Measurements from ENCODE around the gene MAP6. TPM values are rescaled to one million over a fixed set of nuclear protein-coding genes. Genes with fewer than 3 reads are reported as not detected.

Gene MAP6
- total and polyA plus RNA-seq, 2 of the 13 experiments (the other 11 are each of a cell fraction or from before 2014, with no cell fraction given): 0.04 TPM; not detected in 1

- no peak for DNase-seq (ENCODE audit: low spot score)
- 16% methylated on average over 8 of the region's 8 CpGs for whole genome bisulfite sequencing (ENCODE audit: low lambda C conversion rate)
- FAIRE-seq: no peak
- Histone ChIP-seq H2AFZ (ENCODE audit: low read length) (no peak overlapping the region), H3K36me3 (replicated peaks in 1 of 2; ENCODE audit: control insufficient read depth in 1 of 2, insufficient read depth in 2 of 2, low read length in 2 of 2) (peaks cover 3 to 10% of the 10 kb centered on the region in 2 experiments; a peak in 3 of 5 replicates), H3K4me3 (replicated peaks in 1 of 3; ENCODE audit: insufficient read depth in 1 of 3, low read depth in 2 of 3, low read length in 3 of 3) (no peak overlapping the region), H3K4me1 (ENCODE audit: insufficient read depth, low read length) (peaks cover 7% of the 10 kb centered on the region; the same call in 1 of the 2 replicates), H3K9ac (ENCODE audit: insufficient read depth, low read depth, low read length) (no peak overlapping the region), H3K9me3 (ENCODE audit: low read length) (no peaks in the 10 kb centered on the region), H3K79me2 (ENCODE audit: insufficient read depth, low read length) (no peaks in the 10 kb centered on the region), H4K20me1 (ENCODE audit: insufficient read depth, low read length) (no peaks in the 10 kb centered on the region), H3K27ac (ENCODE audit: extremely low read length, insufficient read depth, low read length) (no peak overlapping the region), H3K4me2 (ENCODE audit: low read depth, low read length) (0 out of 2 replicates have a peak overlapping the region, but pooled peaks have one; percentile 20), H3K27me3 (ENCODE audit: control insufficient read depth in 1 of 2, insufficient read depth in 2 of 2, low read length in 2 of 2) (no peaks in the 10 kb centered on the region)
- in situ Hi-C loops (cut with HindIII; ENCODE audit: extremely low pct_ligation_motif_present, low pct_unique_long_range_greater_than_20kb) (loop anchor here (5.0 kb wide), 1 partner anchor 34 kb away; no protein-coding TSS in a partner anchor), intact Hi-C loops (cut with micrococcal nuclease; ENCODE audit: unreplicated experiment) (no loop called here)
- peak; percentile 46 for TF ChIP-seq ELF1 (CRISPR knock-in tag; IDR thresholded peaks at IDR 0.05)
- TF ChIP-seq ZNF891 (CRISPR knock-in tag; IDR thresholded peaks at IDR 0.05): no peak
- 0 out of 2 replicates have a peak, but pooled peaks have one; percentile 18 for TF ChIP-seq ELF3 (CRISPR knock-in tag; IDR thresholded peaks at IDR 0.05)
- TF ChIP-seq ZNF18 (CRISPR knock-in tag; IDR thresholded peaks at IDR 0.05; ENCODE audit: insufficient replicate concordance): peak; percentile 65
- ChIA-PET POLR2A (interaction anchor here (1.0 to 1.9 kb wide), 2 partner anchors 12 to 14 kb away, joined by 3 to 5 read pairs; partner anchors contain the start of gene SERPINH1), CTCF (ENCODE audit: low intra/inter-chr PET ratio, low total read pairs) (interaction anchor here (2.8 kb wide), 1 partner anchor 29 kb away, joined by 13 read pairs; no protein-coding TSS in a partner anchor)
- BruUV-seq (replicated peaks): no TSS peak
- ATAC-seq: peak; percentile 20
Observed at GRCh38 chr11:75576499-75576918, 92.3 kb downstream of the MAP6 start.

- Histone ChIP-seq H3K79me2 (ENCODE audit: insufficient read depth, low read length) (no peaks in the 10 kb centered on the region), H3K27ac (ENCODE audit: extremely low read length, insufficient read depth, low read length) (no peak overlapping the region), H3K4me1 (ENCODE audit: insufficient read depth, low read length) (peaks cover 7% of the 10 kb centered on the region; the same call in 1 of the 2 replicates), H3K9ac (ENCODE audit: insufficient read depth, low read depth, low read length) (no peak overlapping the region), H4K20me1 (ENCODE audit: insufficient read depth, low read length) (no peaks in the 10 kb centered on the region), H3K4me3 (replicated peaks in 1 of 3; ENCODE audit: insufficient read depth in 1 of 3, low read depth in 2 of 3, low read length in 3 of 3) (no peak overlapping the region), H2AFZ (ENCODE audit: low read length) (no peak overlapping the region), H3K36me3 (replicated peaks in 1 of 2; ENCODE audit: control insufficient read depth in 1 of 2, insufficient read depth in 2 of 2, low read length in 2 of 2) (peaks cover 3 to 15% of the 10 kb centered on the region in 2 experiments; a peak in 3 of 5 replicates), H3K9me3 (ENCODE audit: low read length) (no peaks in the 10 kb centered on the region), H3K4me2 (ENCODE audit: low read depth, low read length) (no peak overlapping the region), H3K27me3 (ENCODE audit: control insufficient read depth in 1 of 2, insufficient read depth in 2 of 2, low read length in 2 of 2) (no peaks in the 10 kb centered on the region)
- intact Hi-C loops (cut with micrococcal nuclease; ENCODE audit: unreplicated experiment): no loop called here
- in situ Hi-C loops (cut with HindIII; ENCODE audit: extremely low pct_ligation_motif_present, low pct_unique_long_range_greater_than_20kb): loop anchor here (5.0 kb wide), 1 partner anchor 34 kb away; no protein-coding TSS in a partner anchor
- no peak for DNase-seq (ENCODE audit: low spot score)
- 83% methylated on average over 6 of the region's 6 CpGs for WGBS (ENCODE audit: low lambda C conversion rate)
- CTCF ChIA-PET (ENCODE audit: low intra/inter-chr PET ratio, low total read pairs): interaction anchor here (2.8 kb wide), 1 partner anchor 29 kb away, joined by 13 read pairs; no protein-coding TSS in a partner anchor
- no peak for FAIRE-seq
- POLR2A ChIA-PET: interaction anchor here (1.0 to 1.9 kb wide), 2 partner anchors 12 to 14 kb away, joined by 3 to 5 read pairs; partner anchors contain the start of gene SERPINH1
- TF ChIP-seq TSC22D2 (CRISPR knock-in tag; IDR thresholded peaks at IDR 0.05; ENCODE audit: borderline replicate concordance): no peak
- TF ChIP-seq, protein P1, sequence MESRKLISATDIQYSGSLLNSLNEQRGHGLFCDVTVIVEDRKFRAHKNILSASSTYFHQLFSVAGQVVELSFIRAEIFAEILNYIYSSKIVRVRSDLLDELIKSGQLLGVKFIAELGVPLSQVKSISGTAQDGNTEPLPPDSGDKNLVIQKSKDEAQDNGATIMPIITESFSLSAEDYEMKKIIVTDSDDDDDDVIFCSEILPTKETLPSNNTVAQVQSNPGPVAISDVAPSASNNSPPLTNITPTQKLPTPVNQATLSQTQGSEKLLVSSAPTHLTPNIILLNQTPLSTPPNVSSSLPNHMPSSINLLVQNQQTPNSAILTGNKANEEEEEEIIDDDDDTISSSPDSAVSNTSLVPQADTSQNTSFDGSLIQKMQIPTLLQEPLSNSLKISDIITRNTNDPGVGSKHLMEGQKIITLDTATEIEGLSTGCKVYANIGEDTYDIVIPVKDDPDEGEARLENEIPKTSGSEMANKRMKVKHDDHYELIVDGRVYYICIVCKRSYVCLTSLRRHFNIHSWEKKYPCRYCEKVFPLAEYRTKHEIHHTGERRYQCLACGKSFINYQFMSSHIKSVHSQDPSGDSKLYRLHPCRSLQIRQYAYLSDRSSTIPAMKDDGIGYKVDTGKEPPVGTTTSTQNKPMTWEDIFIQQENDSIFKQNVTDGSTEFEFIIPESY (CRISPR knock-in tag; IDR thresholded peaks at IDR 0.05): peak; percentile 52; the same call in 1 of the 2 replicates
- no TSS peak for BruUV-seq (replicated peaks)
- no peak; the same call in 2 of the 3 replicates for ATAC-seq
Observed at GRCh38 chr11:75576017-75576416, 92.8 kb downstream of the MAP6 start.
